ENCODE data around the gene LEMD2.

GRCh38 chr6:33724102-33725023, 64.6 kb downstream of the LEMD2 start:
- TF ChIP-seq, protein P1, sequence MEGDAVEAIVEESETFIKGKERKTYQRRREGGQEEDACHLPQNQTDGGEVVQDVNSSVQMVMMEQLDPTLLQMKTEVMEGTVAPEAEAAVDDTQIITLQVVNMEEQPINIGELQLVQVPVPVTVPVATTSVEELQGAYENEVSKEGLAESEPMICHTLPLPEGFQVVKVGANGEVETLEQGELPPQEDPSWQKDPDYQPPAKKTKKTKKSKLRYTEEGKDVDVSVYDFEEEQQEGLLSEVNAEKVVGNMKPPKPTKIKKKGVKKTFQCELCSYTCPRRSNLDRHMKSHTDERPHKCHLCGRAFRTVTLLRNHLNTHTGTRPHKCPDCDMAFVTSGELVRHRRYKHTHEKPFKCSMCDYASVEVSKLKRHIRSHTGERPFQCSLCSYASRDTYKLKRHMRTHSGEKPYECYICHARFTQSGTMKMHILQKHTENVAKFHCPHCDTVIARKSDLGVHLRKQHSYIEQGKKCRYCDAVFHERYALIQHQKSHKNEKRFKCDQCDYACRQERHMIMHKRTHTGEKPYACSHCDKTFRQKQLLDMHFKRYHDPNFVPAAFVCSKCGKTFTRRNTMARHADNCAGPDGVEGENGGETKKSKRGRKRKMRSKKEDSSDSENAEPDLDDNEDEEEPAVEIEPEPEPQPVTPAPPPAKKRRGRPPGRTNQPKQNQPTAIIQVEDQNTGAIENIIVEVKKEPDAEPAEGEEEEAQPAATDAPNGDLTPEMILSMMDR (IDR thresholded peaks at IDR 0.05): no peak
- TF ChIP-seq POLR2AphosphoS5 (IDR thresholded peaks at IDR 0.05; ENCODE audit: low read depth, low read length): no peak
- TF ChIP-seq RFX5 (IDR thresholded peaks at IDR 0.05; ENCODE audit: low read length): no peak
- no peak for TF ChIP-seq FOXM1 (IDR thresholded peaks at IDR 0.05; ENCODE audit: low read depth)
- no peak for TF ChIP-seq EP300 (IDR thresholded peaks at IDR 0.05; ENCODE audit: borderline replicate concordance in 1 of 2, low read depth in 1 of 2, low read length in 1 of 2)
- TF ChIP-seq FOSL2 (IDR thresholded peaks at IDR 0.05; ENCODE audit: borderline replicate concordance, low read depth): no peak
- TF ChIP-seq YY1 (IDR thresholded peaks at IDR 0.05; ENCODE audit: low read depth): no peak
- TF ChIP-seq, protein P2, sequence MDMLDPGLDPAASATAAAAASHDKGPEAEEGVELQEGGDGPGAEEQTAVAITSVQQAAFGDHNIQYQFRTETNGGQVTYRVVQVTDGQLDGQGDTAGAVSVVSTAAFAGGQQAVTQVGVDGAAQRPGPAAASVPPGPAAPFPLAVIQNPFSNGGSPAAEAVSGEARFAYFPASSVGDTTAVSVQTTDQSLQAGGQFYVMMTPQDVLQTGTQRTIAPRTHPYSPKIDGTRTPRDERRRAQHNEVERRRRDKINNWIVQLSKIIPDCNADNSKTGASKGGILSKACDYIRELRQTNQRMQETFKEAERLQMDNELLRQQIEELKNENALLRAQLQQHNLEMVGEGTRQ (IDR thresholded peaks at IDR 0.05; ENCODE audit: borderline replicate concordance, low read depth, low read length): no peak
